ENCODE data around the gene DOCK9.

Gene DOCK9

GRCh38 chr13:98796798-98797197 lies 181.1 kb downstream of the DOCK9 start:
- DNase-seq (ENCODE audit: low read depth, low spot score), result no peak

DNA sequence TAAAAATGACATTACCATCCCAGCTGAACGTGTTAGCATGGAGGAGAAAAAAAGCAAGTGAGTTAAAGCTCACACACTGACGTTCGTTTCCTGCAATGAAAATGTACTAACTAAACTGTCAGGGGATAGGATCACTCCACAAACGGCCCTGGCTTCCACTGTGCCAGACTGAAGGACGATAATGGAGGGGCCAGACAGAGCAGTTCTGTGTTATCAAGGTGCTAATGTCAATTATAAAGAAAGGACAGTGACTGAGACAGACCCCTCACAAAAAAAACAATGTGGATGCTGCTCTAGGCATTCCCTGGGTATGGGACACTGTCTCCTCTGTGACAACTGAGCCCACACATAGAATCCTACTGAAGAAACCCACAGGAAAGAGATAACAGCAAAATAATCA lies 181.7 kb downstream of the DOCK9 start:
- no peak for DNase-seq (ENCODE audit: low read depth, low spot score)

DNA sequence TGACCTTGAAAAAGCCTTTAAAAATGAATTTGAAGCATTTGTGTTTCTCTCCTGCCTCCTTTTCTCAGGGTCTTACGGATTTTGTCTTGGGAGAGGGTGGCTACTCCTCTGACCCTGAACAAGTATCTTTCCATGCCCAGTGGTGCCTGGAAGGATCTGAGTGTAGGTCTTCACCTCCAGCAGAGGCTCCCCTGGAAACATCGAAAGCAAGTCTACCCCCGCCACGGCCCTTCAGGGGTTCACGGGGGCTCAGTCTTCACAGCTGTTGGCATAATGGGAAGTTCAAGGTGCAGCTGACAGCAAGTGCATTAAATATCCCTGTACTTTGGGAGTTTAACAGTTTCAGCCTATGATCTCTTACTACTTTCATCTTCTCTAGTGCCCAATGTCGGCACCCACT lies 182.6 kb downstream of the DOCK9 start:
- DNase-seq (ENCODE audit: low read depth, low spot score), result no peak

DNA sequence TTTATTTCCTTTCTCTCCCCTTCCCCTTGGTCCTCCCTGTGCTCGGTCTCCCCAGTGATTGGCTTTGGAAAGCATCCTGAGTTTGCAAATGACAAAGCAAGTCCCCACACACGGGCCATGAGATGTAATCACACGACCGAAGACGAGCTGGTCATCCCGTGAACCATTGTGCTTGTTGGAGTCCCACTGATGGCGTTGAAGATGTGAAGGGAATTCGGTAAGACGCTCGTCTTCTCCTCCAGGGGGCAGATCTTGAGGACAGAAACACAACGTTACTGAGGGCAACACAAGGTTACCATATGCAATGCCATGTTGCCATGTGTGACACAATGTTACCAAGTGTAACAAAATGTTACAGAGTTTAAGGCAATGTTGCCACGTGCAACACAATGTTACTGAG lies 183.4 kb downstream of the DOCK9 start:
- DNase-seq (ENCODE audit: low read depth, low spot score), result no peak

DNA sequence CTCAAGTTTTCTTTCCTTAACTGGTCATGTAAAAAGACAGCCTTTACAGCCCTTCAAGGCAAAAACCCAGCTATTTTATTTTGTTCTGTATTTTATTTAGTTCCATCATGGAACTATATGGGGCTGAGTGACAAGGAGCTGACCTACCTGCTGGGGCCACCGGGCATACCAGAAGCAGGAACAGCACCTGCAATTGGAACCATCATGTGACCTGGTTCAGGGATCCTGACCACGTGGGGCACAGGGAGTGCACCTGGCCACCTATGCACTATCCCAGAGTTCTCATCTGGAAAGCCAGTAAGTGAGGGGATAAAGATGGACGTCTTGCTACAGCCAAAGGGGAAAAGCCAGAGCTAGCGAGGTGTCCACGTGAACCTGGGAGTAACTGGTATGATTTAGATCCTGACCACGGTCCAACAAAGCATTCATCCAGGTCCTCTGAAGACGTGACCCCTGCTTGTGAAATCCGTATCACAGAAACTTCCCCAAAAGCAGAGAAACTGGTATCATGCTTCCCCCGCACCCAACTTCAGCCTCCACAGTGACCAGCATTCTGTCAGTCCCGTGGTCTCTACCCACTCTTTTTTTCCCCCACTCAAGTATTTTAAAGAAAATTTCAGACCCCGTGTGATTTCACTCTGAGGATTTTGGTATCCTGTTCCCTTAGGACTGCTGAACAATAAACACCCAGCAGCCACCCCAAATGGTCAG lies 184.9 kb downstream of the DOCK9 start:
- no peak for DNase-seq (ENCODE audit: low read depth, low spot score)

DNA sequence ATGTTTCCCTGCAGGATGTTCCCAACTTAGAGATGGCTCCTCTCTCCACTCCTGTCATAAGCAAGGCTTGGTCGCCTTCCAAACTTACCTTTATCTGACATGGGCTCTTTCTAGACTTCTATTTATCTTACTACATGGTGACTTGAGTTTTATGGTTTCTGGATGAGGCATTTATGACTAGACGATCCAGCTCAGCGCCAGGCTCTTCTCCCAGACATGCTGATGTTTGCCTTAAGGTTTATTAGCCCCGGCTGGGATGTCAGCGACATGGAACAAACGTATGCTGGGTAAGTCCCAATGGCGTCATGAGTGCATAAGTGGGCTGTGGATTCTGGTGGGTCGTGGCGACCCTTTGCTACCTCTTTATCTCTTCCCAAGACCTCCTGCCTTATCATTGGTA lies 185.5 kb downstream of the DOCK9 start:
- no peak for DNase-seq (ENCODE audit: low read depth, low spot score)

DNA sequence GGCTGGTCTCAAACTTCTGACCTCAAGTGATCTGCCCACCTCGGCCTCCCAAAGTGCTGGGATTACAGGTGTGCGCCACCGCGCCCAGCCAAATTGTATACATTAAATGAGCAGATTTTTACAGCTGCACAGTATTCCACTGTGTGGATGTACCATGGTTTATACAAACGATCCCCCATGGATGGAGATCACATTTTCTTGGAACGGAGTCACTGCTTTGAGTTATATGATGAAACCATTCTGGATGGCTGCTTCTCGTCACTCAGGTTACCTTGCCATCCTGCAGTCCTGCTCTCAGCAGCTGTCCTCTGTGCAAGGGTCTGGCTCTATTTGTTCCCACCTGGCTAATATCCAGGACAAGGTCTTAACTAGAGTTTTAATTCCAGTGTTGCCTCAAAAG lies 186.3 kb downstream of the DOCK9 start:
- no peak for DNase-seq (ENCODE audit: low read depth, low spot score)

GRCh38 chr13:98787996-98788395 lies 189.9 kb downstream of the DOCK9 start:
- no peak for DNase-seq (ENCODE audit: low read depth, low spot score)

GRCh38 chr13:98787173-98787572 lies 190.7 kb downstream of the DOCK9 start:
- DNase-seq (ENCODE audit: low read depth, low spot score), result no peak

GRCh38 chr13:98786023-98786422 lies 191.8 kb downstream of the DOCK9 start:
- DNase-seq (ENCODE audit: low read depth, low spot score), result no peak

DNA sequence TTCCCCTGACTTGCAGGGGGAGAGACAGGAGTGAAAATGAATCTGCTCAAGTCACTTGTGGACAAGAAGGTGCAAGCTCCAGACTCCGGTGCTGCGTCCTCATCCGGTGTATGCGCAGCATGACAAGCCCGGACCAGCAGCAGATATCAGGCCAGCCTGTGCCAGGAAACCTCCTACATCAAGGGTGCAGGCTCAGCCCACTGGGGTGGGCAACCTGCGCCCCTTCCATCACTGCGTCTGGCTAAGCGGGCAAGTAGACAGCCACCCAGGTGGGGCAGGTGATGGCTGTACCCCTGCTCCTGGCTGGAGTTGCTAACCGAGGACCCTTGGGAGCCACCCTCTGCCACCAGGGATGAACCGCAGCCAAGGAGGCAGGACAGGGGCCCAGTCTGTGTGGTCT lies 192.5 kb downstream of the DOCK9 start:
- DNase-seq (ENCODE audit: low read depth, low spot score), result no peak

- DNase-seq (ENCODE audit: low read depth, low spot score), result no peak
Observed at GRCh38 chr13:98784666-98785065, 193.2 kb downstream of the DOCK9 start.

GRCh38 chr13:98783856-98784478 lies 193.9 kb downstream of the DOCK9 start:
- DNase-seq (ENCODE audit: low read depth, low spot score), result no peak

GRCh38 chr13:98782654-98783053 lies 195.2 kb downstream of the DOCK9 start:
- DNase-seq (ENCODE audit: low read depth, low spot score), result no peak

- no peak for DNase-seq (ENCODE audit: low read depth, low spot score)
Observed at GRCh38 chr13:98781905-98782304, 196.0 kb downstream of the DOCK9 start.

GRCh38 chr13:98781470-98781869 lies 196.4 kb downstream of the DOCK9 start:
- DNase-seq (ENCODE audit: low read depth, low spot score), result no peak

GRCh38 chr13:98781045-98781444 lies 196.8 kb downstream of the DOCK9 start:
- no peak for DNase-seq (ENCODE audit: low read depth, low spot score)

GRCh38 chr13:98780451-98780850 lies 197.4 kb downstream of the DOCK9 start:
- no peak for DNase-seq (ENCODE audit: low read depth, low spot score)

DNA sequence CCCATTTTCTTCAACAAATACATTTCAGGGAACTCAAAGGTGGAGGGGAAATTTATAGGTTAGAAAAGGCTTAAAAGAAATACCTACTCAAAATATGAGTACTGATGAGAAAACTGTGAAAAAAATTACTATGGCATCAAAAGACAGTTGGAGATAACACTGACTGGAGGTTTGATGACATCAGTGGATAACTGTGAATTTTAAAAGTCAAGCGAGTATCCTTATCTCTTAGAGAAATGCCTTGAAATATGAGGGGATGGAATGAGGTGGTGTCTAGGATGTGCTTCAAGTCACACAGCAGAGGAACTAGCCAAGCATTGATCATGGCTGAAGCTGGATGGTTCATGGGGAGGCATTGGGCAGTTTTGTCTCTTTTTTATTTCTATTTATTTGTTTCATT lies 198.2 kb downstream of the DOCK9 start:
- no peak for DNase-seq (ENCODE audit: low read depth, low spot score)

- DNase-seq (ENCODE audit: low read depth, low spot score), result no peak
Observed at GRCh38 chr13:98778749-98779148, 199.1 kb downstream of the DOCK9 start.

- no peak for DNase-seq (ENCODE audit: low read depth, low spot score)
Observed at GRCh38 chr13:98776644-98777043, 201.2 kb downstream of the DOCK9 start.

GRCh38 chr13:98775844-98776598 lies 201.8 kb downstream of the DOCK9 start:
- no peak for DNase-seq (ENCODE audit: low read depth, low spot score)

DNA sequence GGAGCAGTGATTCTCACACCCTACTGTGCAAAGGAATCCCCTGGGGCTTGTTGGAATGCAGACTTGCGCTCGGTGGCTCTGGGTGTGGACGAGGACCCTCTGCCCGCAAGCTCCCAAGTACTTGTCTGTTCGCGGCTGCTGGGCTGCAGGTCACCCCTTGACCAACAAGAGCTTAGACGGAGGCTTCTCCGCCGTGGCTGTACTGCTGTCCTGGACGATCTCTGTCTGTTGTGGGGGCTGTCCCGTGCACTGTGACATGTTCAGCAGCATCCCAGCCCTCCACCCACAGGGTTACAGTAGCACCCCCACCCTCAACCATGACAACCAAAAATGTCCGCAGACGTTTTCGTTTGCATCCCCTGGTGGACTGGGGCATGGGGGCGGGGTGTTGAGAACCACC lies 202.5 kb downstream of the DOCK9 start:
- no peak for DNase-seq (ENCODE audit: low read depth, low spot score)

Measured in smooth muscle cell of the brain vasculature (primary cell).